Bronchial epithelial cell (primary cell): Measurements from ENCODE around the gene CA12. TPM values are rescaled to one million over a fixed set of nuclear protein-coding genes. Genes with fewer than 3 reads are reported as not detected.

Experiments used
- DNase-seq: peaks from one replicate; pipeline ENCODE4 v3.0.0-alpha.2; 2010; ENCODE audit warnings: low read depth
- FAIRE-seq: peaks from 2 replicates; lab custom pipeline; 2011; peaks lifted over from hg19 to GRCh38; lab: Jason Lieb, UNC
- H3K27me3 ChIP-seq: 2 replicates; pipeline ENCODE4 v1.5.1; 2011; ENCODE audit warnings: low read length; ENCODE audit not compliant: control insufficient read depth, insufficient read depth
- H3K36me3 ChIP-seq: 2 replicates; pipeline ENCODE4 v1.5.1; 2011; ENCODE audit warnings: low read length; ENCODE audit not compliant: control insufficient read depth, insufficient read depth
- H3K4me3 ChIP-seq: 2 replicates; pipeline ENCODE4 v1.5.1; 2011; ENCODE audit warnings: mild to moderate bottlenecking, low read depth, low read length, control low read depth
- CTCF ChIP-seq: IDR thresholded peaks from 2 replicates; pipeline ENCODE4 v1.5.1; 2011; ENCODE audit warnings: mild to moderate bottlenecking, moderate library complexity, low read length, control low read depth, inconsistent platforms; ENCODE audit not compliant: insufficient read depth, severe bottlenecking
- total RNA-seq: library from RNA; depleted of rRNA; stranded (reverse); fragments of >200 nt; gene quantifications from 2 replicates; pipeline ENCODE4 v1.2.1, GENCODE V29; 2014

Gene CA12
- total RNA-seq, 1 donor from 2014 or later = 44.0 TPM

- DNase-seq = peak; percentile 73
- FAIRE-seq = no peak
- TF ChIP-seq CTCF = no peak
- Histone ChIP-seq H3K27me3 (no peaks in the 10 kb centered on the region), H3K36me3 (peaks cover 28% of the 10 kb centered on the region), H3K4me3 (no peak overlapping the region)
Observed at GRCh38 chr15:63340878-63341277, 40.8 kb downstream of the CA12 start.

GRCh38 chr15:63340353-63340752, 41.3 kb downstream of the CA12 start:
- DNase-seq = no peak
- no peak for TF ChIP-seq CTCF
- no peaks in the 10 kb centered on the region for H3K27me3 ChIP-seq
- no peak overlapping the region for H3K4me3 ChIP-seq
- FAIRE-seq = no peak
- peaks cover 25% of the 10 kb centered on the region for H3K36me3 ChIP-seq

- TF ChIP-seq CTCF = no peak
- Histone ChIP-seq H3K4me3 (no peak overlapping the region), H3K27me3 (no peaks in the 10 kb centered on the region), H3K36me3 (peaks cover 20% of the 10 kb centered on the region)
- FAIRE-seq (no peak), DNase-seq (no peak)
Observed at GRCh38 chr15:63339836-63340235, 41.8 kb downstream of the CA12 start.

- peaks cover 18% of the 10 kb centered on the region for H3K36me3 ChIP-seq
- no peak overlapping the region for H3K4me3 ChIP-seq
- no peak for TF ChIP-seq CTCF
- DNase-seq (peak; percentile 62), FAIRE-seq (no peak)
- H3K27me3 ChIP-seq = no peaks in the 10 kb centered on the region
Observed at GRCh38 chr15:63339006-63339766, 42.5 kb downstream of the CA12 start.

DNA sequence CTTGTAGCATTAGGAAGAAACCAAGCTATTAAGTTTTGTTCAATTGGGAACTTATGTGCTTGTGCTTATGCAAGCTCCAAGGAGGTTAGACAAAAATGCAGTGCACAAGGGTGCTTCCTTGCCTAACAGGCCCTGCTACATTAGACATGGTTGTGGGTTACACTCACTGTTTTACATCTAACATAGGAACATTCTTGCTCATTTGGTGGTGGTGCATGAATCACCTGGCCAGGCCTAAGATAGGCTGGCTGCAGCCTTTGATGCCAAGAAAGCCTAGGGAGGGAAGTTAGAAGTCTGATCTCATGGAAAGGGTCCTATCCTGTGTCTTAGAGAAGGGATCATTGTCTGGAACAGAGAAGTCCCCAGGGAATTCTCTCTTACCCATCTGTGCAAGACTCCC, 43.5 kb downstream of the CA12 start:
- H3K27me3 ChIP-seq = no peaks in the 10 kb centered on the region
- no peak for FAIRE-seq
- no peak for TF ChIP-seq CTCF
- H3K36me3 ChIP-seq = peaks cover 18% of the 10 kb centered on the region
- H3K4me3 ChIP-seq = no peak overlapping the region
- DNase-seq = peak; percentile 80

GRCh38 chr15:63337046-63337445, 44.6 kb downstream of the CA12 start:
- Histone ChIP-seq H3K27me3 (no peaks in the 10 kb centered on the region), H3K36me3 (peaks cover 18% of the 10 kb centered on the region), H3K4me3 (no peak overlapping the region)
- FAIRE-seq (no peak), DNase-seq (no peak)
- TF ChIP-seq CTCF = no peak
